Keratinocyte (primary cell): Measurements from ENCODE around the gene ADARB2. TPM values are rescaled to one million over a fixed set of nuclear protein-coding genes. Genes with fewer than 3 reads are reported as not detected.

Experiments used
- DNase-seq: peaks from one replicate; pipeline ENCODE4 v3.0.0-alpha.2; 2011; ENCODE audit warnings: low read depth, missing footprints, low spot score
- FAIRE-seq: peaks from 2 replicates; lab custom pipeline; 2011; peaks lifted over from hg19 to GRCh38; lab: Jason Lieb, UNC
- H2AFZ ChIP-seq: 2 replicates; pipeline ENCODE4 v1.6.0; 2012; ENCODE audit warnings: low read length, control low read depth, inconsistent platforms; ENCODE audit not compliant: control insufficient read depth
- H3K27ac ChIP-seq: 2 replicates; pipeline ENCODE4 v1.5.1; 2011; ENCODE audit warnings: low read length; ENCODE audit not compliant: control insufficient read depth, insufficient read depth
- H3K27me3 ChIP-seq: 3 replicates; pipeline ENCODE4 v1.6.0; 2011; ENCODE audit warnings: low read length; ENCODE audit not compliant: control insufficient read depth, insufficient read depth; ENCODE audit errors: extremely low read depth
- H3K36me3 ChIP-seq, 2 experiments: 2 replicates in 1 of 2; 3 replicates in 1 of 2; pipeline ENCODE4 v1.5.1; 2011; ENCODE audit warnings: low read length in 2 of 2, mild to moderate bottlenecking in 1 of 2; ENCODE audit not compliant: control insufficient read depth in 2 of 2, insufficient read depth in 2 of 2; ENCODE audit errors: extremely low read depth in 1 of 2
- H3K4me1 ChIP-seq: 3 replicates; pipeline ENCODE4 v1.5.1; 2011; ENCODE audit warnings: low read length; ENCODE audit not compliant: control insufficient read depth, insufficient read depth; ENCODE audit errors: extremely low read depth
- H3K4me2 ChIP-seq: 3 replicates; pipeline ENCODE4 v1.6.0; 2011; ENCODE audit warnings: low read depth, low read length; ENCODE audit not compliant: control insufficient read depth, insufficient read depth; ENCODE audit errors: extremely low read depth
- H3K4me3 ChIP-seq, 3 experiments: fragments of 200-600 bp in 1 of 3; sonication (generic) in 1 of 3; 2 replicates in 2 of 3; 3 replicates in 1 of 3; pipeline ENCODE4 v1.5.1; 2011 to 2016; ENCODE audit warnings: low read length in 3 of 3, mild to moderate bottlenecking in 3 of 3, control low read depth in 2 of 3, inconsistent platforms in 1 of 3, low read depth in 1 of 3, mixed read lengths in 1 of 3, mixed run types in 1 of 3, moderate library complexity in 1 of 3; ENCODE audit not compliant: control insufficient read depth in 2 of 3, insufficient read depth in 2 of 3; ENCODE audit errors: extremely low read depth in 1 of 3
- H3K79me2 ChIP-seq: 2 replicates; pipeline ENCODE4 v1.6.0; 2012; ENCODE audit warnings: low read length; ENCODE audit not compliant: control insufficient read depth, insufficient read depth
- H3K9ac ChIP-seq: 3 replicates; pipeline ENCODE4 v1.6.0; 2011; ENCODE audit warnings: low read length; ENCODE audit not compliant: control insufficient read depth, insufficient read depth; ENCODE audit errors: extremely low read depth
- H3K9me1 ChIP-seq: 3 replicates; pipeline ENCODE4 v1.6.0; 2011; ENCODE audit warnings: low read length; ENCODE audit not compliant: control insufficient read depth, insufficient read depth; ENCODE audit errors: extremely low read depth
- H3K9me3 ChIP-seq: 2 replicates; pipeline ENCODE4 v1.5.1; 2012; ENCODE audit warnings: low read depth, low read length; ENCODE audit not compliant: control insufficient read depth
- H4K20me1 ChIP-seq: 3 replicates; pipeline ENCODE4 v1.6.0; 2011; ENCODE audit warnings: low read length; ENCODE audit not compliant: control insufficient read depth, insufficient read depth; ENCODE audit errors: extremely low read depth
- EZH2 ChIP-seq: IDR thresholded peaks from one replicate; pipeline ENCODE4 v1.6.1; 2012; ENCODE audit warnings: inconsistent platforms, mild to moderate bottlenecking, low read length, moderate library complexity
- dilution Hi-C: fragments of 300-500 bp; cut with MboI; formaldehyde crosslinking; loops from one replicate; pipeline ENCODE4 v1.7.0; 2020; ENCODE audit warnings: low sequenced_read_pairs; ENCODE audit not compliant: extremely low pct_ligation_motif_present
- polyA plus RNA-seq, 5 experiments: library from polyadenylated mRNA; depleted of rRNA in 3 of 5; stranded (reverse) in 3 of 5; stranded (forward) in 1 of 5; unstranded in 1 of 5; fragments of >200 nt; gene quantifications; 1 replicate in 1 of 5; 2 replicates in 3 of 5; 3 replicates in 1 of 5; pipeline versions ENCODE4 v1.2.1 to v1.2.3, GENCODE V29; 2011 to 2012; ENCODE audit warnings: missing spikeins in 2 of 5, low read depth in 1 of 5, low replicate concordance in 1 of 5
- TF ChIP-seq, protein P1 (sequence below), 3 experiments: IDR thresholded peaks in 1 of 3; conservative IDR thresholded peaks in 1 of 3; optimal IDR thresholded peaks in 1 of 3; 2 replicates in 2 of 3; 3 replicates in 1 of 3; pipeline versions ENCODE3 to v1.5.1; 2011; ENCODE audit warnings: low read length in 3 of 3, mild to moderate bottlenecking in 3 of 3, moderate library complexity in 2 of 3, control low read depth in 1 of 3, inconsistent platforms in 1 of 3; ENCODE audit not compliant: insufficient read depth in 2 of 3; ENCODE audit errors: extremely low read depth in 1 of 3

ADARB2 gene
- polyA plus RNA-seq, 1 donor (not counting 4 experiments of a cell fraction or from before 2014, with no cell fraction given), result not detected

- no peaks in the 10 kb centered on the region for H3K79me2 ChIP-seq
- no peak for FAIRE-seq
- H3K36me3 ChIP-seq, result no peaks in the 10 kb centered on the region
- H4K20me1 ChIP-seq, result no peaks in the 10 kb centered on the region
- dilution Hi-C loops, result no loop called here
- peaks cover 11% of the 10 kb centered on the region for H3K4me1 ChIP-seq
- TF ChIP-seq, protein P1, sequence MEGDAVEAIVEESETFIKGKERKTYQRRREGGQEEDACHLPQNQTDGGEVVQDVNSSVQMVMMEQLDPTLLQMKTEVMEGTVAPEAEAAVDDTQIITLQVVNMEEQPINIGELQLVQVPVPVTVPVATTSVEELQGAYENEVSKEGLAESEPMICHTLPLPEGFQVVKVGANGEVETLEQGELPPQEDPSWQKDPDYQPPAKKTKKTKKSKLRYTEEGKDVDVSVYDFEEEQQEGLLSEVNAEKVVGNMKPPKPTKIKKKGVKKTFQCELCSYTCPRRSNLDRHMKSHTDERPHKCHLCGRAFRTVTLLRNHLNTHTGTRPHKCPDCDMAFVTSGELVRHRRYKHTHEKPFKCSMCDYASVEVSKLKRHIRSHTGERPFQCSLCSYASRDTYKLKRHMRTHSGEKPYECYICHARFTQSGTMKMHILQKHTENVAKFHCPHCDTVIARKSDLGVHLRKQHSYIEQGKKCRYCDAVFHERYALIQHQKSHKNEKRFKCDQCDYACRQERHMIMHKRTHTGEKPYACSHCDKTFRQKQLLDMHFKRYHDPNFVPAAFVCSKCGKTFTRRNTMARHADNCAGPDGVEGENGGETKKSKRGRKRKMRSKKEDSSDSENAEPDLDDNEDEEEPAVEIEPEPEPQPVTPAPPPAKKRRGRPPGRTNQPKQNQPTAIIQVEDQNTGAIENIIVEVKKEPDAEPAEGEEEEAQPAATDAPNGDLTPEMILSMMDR (optimal IDR thresholded peaks at IDR 0.05 in 1 of 3, IDR thresholded peaks at IDR 0.05 in 1 of 3, conservative IDR thresholded peaks at IDR 0.05 in 1 of 3; ENCODE audit: extremely low read depth in 1 of 3, insufficient read depth in 2 of 3, low read length in 3 of 3), result no peak
- no peak for TF ChIP-seq EZH2
- no peak overlapping the region for H3K4me2 ChIP-seq
- H3K9me1 ChIP-seq, result no peaks in the 10 kb centered on the region
- peaks cover 8% of the 10 kb centered on the region for H3K27me3 ChIP-seq
- no peak overlapping the region for H3K27ac ChIP-seq
- H3K4me3 ChIP-seq, result no peak overlapping the region
- H3K9ac ChIP-seq, result no peak overlapping the region
- no peak overlapping the region for H2AFZ ChIP-seq
- no peaks in the 10 kb centered on the region for H3K9me3 ChIP-seq
- DNase-seq, result no peak
Measured at GRCh38 chr10:1605121-1605520, 132.2 kb downstream of the ADARB2 start.

GRCh38 chr10:1604246-1604645, 133.1 kb downstream of the ADARB2 start:
- Histone ChIP-seq H3K36me3 (no peaks in the 10 kb centered on the region), H3K27ac (no peak overlapping the region), H3K4me1 (peaks cover 13% of the 10 kb centered on the region), H3K9me1 (no peaks in the 10 kb centered on the region), H4K20me1 (no peaks in the 10 kb centered on the region), H3K27me3 (peaks cover 6% of the 10 kb centered on the region), H3K9ac (no peak overlapping the region), H2AFZ (no peak overlapping the region), H3K9me3 (no peaks in the 10 kb centered on the region), H3K4me3 (no peak overlapping the region), H3K4me2 (no peak overlapping the region), H3K79me2 (no peaks in the 10 kb centered on the region)
- TF ChIP-seq EZH2, result no peak
- TF ChIP-seq, protein P1 (optimal IDR thresholded peaks at IDR 0.05 in 1 of 3, IDR thresholded peaks at IDR 0.05 in 1 of 3, conservative IDR thresholded peaks at IDR 0.05 in 1 of 3; ENCODE audit: extremely low read depth in 1 of 3, insufficient read depth in 2 of 3, low read length in 3 of 3), result no peak
- DNase-seq (no peak), FAIRE-seq (no peak)
- dilution Hi-C loops, result no loop called here
